ENCODE measurements around the gene AKAP3. TPM values are rescaled to one million over a fixed set of nuclear protein-coding genes. Genes with fewer than 3 reads are reported as not detected.

The AKAP3 gene
- polyA plus RNA-seq, 6 donors from 2014 or later = 2.0 to 5.4 (median 3.0) TPM; not detected in 1

DNA sequence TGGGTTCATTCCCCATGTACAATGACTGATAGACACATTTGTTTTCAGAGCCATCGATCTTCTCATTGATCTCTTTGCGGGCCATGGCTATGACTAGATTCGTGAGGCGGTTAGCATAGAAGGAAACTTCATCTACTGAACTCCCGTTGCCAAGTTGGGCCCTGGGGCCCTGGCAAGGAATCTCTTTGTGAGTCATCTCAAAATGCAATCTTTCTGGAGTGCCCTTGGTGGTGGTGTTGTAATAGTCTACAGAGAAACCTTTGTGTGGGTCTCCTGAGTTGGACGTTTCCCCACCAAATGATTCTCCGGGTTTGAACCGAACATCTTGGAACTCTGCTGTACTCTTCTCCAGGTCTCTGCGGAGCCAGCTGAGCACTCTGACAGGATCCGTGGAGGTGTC is 20.4 kb downstream of the AKAP3 start:
- Mint-ChIP-seq H3K36me3 (no peaks in the 10 kb centered on the region), H3K4me3 (no peak overlapping the region), H3K27ac (no peak overlapping the region), H3K27me3 (peaks cover 0 to 38% (median 16%) of the 10 kb centered on the region in 3 donors), H3K4me1 (no peaks in the 10 kb centered on the region), H3K9me3 (peaks cover 0 to 4% (median 0%) of the 10 kb centered on the region in 7 donors)
- no peak for DNase-seq
- ATAC-seq (ENCODE audit: low read depth in 2 of 2) = no peak

- Mint-ChIP-seq H3K27me3 (peaks cover 0 to 36% (median 9%) of the 10 kb centered on the region in 3 donors), H3K9me3 (peaks cover 0 to 6% (median 0%) of the 10 kb centered on the region in 7 donors), H3K4me1 (no peaks in the 10 kb centered on the region), H3K36me3 (no peaks in the 10 kb centered on the region), H3K4me3 (no peak overlapping the region), H3K27ac (no peak overlapping the region)
- DNase-seq (no peak), ATAC-seq (ENCODE audit: low read depth in 2 of 2) (no peak)
These were observed 22.3 kb downstream of the AKAP3 start for GRCh38 chr12:4626543-4626942.

DNA sequence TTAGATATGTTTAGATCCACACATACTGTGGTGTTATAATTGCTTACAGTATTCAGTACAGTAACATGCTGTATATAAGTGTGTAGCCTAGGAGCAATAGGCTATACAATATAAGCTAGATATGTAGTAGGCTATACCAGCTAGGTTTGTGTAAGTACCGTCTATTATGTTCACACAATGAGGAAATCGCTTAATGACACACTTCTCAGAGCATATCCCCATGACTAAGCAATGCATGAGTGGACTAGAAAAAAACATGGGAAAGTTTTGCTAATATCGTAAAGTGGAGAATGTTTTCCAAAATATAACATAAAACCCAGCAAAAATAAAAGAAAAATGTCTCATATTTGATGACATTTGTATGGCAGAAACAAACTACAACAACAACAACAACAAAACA is 27.3 kb downstream of the AKAP3 start:
- Mint-ChIP-seq H3K4me1 (no peaks in the 10 kb centered on the region), H3K36me3 (no peaks in the 10 kb centered on the region), H3K9me3 (peaks cover 0 to 6% (median 0%) of the 10 kb centered on the region in 7 donors), H3K4me3 (no peak overlapping the region), H3K27me3 (peaks cover 0 to 15% (median 0%) of the 10 kb centered on the region in 3 donors), H3K27ac (no peak overlapping the region)
- ATAC-seq (ENCODE audit: low read depth in 2 of 2) (no peak), DNase-seq (no peak)

- Mint-ChIP-seq H3K4me3 (no peak overlapping the region), H3K4me1 (peaks cover 0 to 4% (median 0%) of the 10 kb centered on the region in 3 donors), H3K27ac (peak overlapping the region in 2 of 6 donors; percentile 43 to 88), H3K36me3 (peaks cover 23 to 31% of the 10 kb centered on the region in 2 donors), H3K27me3 (no peaks in the 10 kb centered on the region), H3K9me3 (no peaks in the 10 kb centered on the region)
- ATAC-seq (ENCODE audit: low read depth in 2 of 2) (no peak), DNase-seq (no peak)
These were observed 33.2 kb downstream of the AKAP3 start for GRCh38 chr12:4615667-4616066.

DNA sequence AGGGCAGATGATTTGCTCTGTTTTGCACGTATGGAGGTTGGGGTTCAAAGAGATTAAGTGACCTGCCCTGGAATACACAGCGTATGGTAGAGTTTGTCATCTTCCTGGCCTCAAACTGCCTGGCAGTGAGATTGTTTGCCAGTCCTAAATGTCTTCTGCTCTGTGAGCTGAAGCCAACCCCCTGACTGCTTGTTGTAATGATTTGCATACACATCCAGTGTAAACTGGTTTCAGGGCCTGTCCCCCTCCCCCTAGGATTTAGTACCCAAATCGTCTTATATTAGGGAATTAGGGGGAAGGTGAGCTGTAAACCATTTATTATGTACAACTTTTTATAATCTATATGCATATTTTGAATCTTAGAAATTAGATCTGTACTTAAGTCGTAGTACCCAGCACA is 38.4 kb downstream of the AKAP3 start:
- no peaks in the 10 kb centered on the region for H3K9me3 Mint-ChIP-seq
- no peak overlapping the region for H3K27ac Mint-ChIP-seq
- no peaks in the 10 kb centered on the region for H3K27me3 Mint-ChIP-seq
- H3K4me3 Mint-ChIP-seq = no peak overlapping the region
- no peak for ATAC-seq (ENCODE audit: low read depth in 2 of 2)
- DNase-seq = no peak
- peaks cover 6 to 22% (median 16%) of the 10 kb centered on the region in 3 donors for H3K4me1 Mint-ChIP-seq
- peaks cover 23 to 27% of the 10 kb centered on the region in 2 donors for H3K36me3 Mint-ChIP-seq

DNA sequence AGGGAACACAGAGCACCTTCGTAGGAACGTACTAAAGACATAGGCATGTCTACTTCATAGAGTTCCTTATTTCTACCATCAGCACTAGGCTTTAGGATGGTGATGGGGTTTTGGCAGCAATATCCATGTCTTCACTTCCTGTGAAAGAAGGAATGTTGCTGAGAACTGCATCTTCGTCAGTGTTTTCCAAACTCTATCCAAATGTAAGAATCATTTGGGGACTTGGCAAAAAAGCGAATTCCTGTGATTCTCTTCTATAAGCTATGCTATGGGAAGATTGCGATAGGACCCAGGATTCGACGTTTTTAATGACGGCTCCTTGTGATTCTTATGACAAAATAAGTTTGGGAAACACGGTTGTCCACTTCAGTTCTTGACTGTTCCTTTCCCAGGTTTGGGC is 39.8 kb downstream of the AKAP3 start:
- H3K27ac Mint-ChIP-seq = no peak overlapping the region
- H3K27me3 Mint-ChIP-seq = no peaks in the 10 kb centered on the region
- no peaks in the 10 kb centered on the region for H3K9me3 Mint-ChIP-seq
- no peak overlapping the region for H3K4me3 Mint-ChIP-seq
- no peak for DNase-seq
- ATAC-seq (ENCODE audit: low read depth in 2 of 2) = no peak
- H3K36me3 Mint-ChIP-seq = peaks cover 15% of the 10 kb centered on the region in 2 donors
- H3K4me1 Mint-ChIP-seq = peaks cover 11 to 29% (median 28%) of the 10 kb centered on the region in 3 donors

DNA sequence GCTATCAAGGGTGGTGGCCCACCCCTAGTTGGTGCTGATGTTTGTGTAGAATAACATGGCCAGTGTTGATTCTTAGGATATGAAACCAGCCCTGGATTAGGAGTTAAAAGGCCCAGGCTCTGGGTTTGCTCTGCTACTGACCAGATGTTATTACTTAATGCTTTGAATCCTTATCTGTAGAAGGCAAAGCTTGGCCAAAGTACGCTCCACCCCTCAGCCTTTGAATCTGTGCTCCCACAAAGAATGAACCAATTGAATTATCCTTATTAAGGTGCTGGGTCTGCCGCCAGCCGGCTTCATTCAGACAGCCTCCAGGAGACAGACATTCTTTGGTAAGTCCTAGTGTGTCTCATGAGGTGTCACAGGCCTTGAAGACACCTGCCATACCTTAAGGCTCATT is 41.8 kb downstream of the AKAP3 start:
- H3K36me3 Mint-ChIP-seq = no peaks in the 10 kb centered on the region
- ATAC-seq (ENCODE audit: low read depth in 2 of 2) (no peak), DNase-seq (no peak)
- H3K27ac Mint-ChIP-seq = no peak overlapping the region
- peak overlapping the region in 4 of 8 donors; percentile 29 to 93 (median 38) for H3K4me3 Mint-ChIP-seq
- no peaks in the 10 kb centered on the region for H3K27me3 Mint-ChIP-seq
- peaks cover 11 to 29% (median 28%) of the 10 kb centered on the region in 3 donors for H3K4me1 Mint-ChIP-seq
- H3K9me3 Mint-ChIP-seq = no peaks in the 10 kb centered on the region

- peak overlapping the region; percentile 84 to 94 (median 90) for H3K27ac Mint-ChIP-seq
- ATAC-seq (ENCODE audit: low read depth in 2 of 2) (peak; percentile 91 to 96), DNase-seq (peak; percentile 73)
- H3K9me3 Mint-ChIP-seq = no peaks in the 10 kb centered on the region
- H3K4me3 Mint-ChIP-seq = peak overlapping the region; percentile 93 to 99 (median 98)
- no peaks in the 10 kb centered on the region for H3K36me3 Mint-ChIP-seq
- H3K27me3 Mint-ChIP-seq = no peaks in the 10 kb centered on the region
- H3K4me1 Mint-ChIP-seq = peaks cover 11 to 28% (median 27%) of the 10 kb centered on the region in 3 donors
These were observed 44.1 kb downstream of the AKAP3 start for GRCh38 chr12:4604684-4605193.

DNA sequence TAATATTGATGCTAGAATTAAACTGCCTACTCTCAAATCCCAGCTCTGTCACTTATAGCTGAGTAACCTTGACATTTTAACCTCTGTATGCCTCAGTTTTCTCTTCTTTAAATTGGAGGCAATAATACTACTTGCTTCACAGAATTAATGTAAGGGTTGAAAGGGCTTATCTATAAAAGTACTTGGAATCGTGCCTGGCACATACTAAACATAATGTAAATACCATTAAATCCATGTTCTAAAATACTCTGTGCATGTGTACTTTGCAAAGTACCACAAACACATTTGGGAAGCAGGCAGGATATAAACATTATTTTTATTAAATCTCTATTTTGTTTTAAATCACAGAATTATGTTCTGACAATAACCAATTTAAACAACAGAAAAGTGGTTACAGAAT is 44.9 kb downstream of the AKAP3 start:
- no peak overlapping the region for H3K27ac Mint-ChIP-seq
- H3K27me3 Mint-ChIP-seq = no peaks in the 10 kb centered on the region
- peaks cover 11 to 23% (median 22%) of the 10 kb centered on the region in 3 donors for H3K4me1 Mint-ChIP-seq
- H3K36me3 Mint-ChIP-seq = no peaks in the 10 kb centered on the region
- no peak overlapping the region for H3K4me3 Mint-ChIP-seq
- no peaks in the 10 kb centered on the region for H3K9me3 Mint-ChIP-seq
- no peak for DNase-seq
- ATAC-seq (ENCODE audit: low read depth in 2 of 2) = no peak

DNA sequence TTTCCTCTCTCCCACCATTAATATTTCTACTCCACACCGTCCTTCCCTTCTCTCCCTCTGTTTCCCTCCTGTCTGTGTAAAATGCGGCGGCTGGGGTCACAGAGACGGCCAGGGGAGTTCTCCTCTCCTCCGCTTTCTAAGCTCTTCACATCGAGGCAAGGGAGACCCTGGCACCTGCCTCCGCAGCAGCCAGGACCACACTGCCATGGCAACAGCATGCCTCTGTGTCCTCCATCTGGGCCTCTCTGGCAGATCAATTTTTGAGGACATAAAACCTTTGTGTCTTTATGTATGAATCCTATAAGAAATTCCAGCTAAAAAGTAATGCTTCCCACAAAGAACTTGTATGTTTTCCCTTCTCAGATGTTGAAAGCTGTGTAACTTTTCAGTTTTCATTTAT is 45.4 kb downstream of the AKAP3 start:
- peaks cover 11 to 23% (median 22%) of the 10 kb centered on the region in 3 donors for H3K4me1 Mint-ChIP-seq
- peak overlapping the region in 1 of 6 donors; percentile 36 for H3K27ac Mint-ChIP-seq
- ATAC-seq (ENCODE audit: low read depth in 2 of 2) (no peak), DNase-seq (no peak)
- no peaks in the 10 kb centered on the region for H3K9me3 Mint-ChIP-seq
- H3K27me3 Mint-ChIP-seq = no peaks in the 10 kb centered on the region
- H3K36me3 Mint-ChIP-seq = no peaks in the 10 kb centered on the region
- peak overlapping the region in 1 of 8 donors; percentile 49 for H3K4me3 Mint-ChIP-seq

- DNase-seq = no peak
- H3K4me3 Mint-ChIP-seq = no peak overlapping the region
- H3K4me1 Mint-ChIP-seq = peaks cover 0 to 3% (median 0%) of the 10 kb centered on the region in 3 donors
These were observed 53.0 kb downstream of the AKAP3 start for GRCh38 chr12:4595881-4596280.

DNA sequence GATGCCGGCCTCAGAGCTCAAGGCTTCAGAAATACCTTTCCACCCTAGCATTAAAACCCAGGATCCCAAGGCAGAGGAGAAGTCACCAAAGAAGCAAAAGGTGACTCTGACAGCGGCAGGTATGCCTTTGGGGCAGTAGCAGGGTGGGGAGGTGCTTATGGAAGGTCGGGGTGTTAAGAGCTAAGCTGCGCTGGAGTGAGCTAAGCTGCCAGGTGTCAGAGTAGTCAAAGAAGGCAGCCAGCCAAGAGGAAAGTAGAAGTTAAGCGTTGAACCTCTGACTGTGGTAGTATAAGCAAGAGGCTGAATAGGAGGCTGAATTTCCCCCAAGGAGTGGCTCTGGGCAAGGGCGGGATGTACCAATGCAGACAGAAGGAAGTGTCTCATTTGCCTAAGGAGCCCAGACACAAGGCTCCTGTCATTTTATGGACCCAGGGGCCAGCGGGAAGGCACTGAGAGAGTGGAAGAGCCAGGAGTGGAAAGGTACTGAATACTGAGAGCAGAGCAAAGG is 57.6 kb downstream of the AKAP3 start:
- Mint-ChIP-seq H3K27me3 (no peaks in the 10 kb centered on the region), H3K9me3 (peaks cover 0 to 5% (median 1%) of the 10 kb centered on the region in 7 donors), H3K4me1 (no peaks in the 10 kb centered on the region), H3K27ac (peak overlapping the region in 1 of 6 donors; percentile 53), H3K36me3 (peaks cover 13 to 18% of the 10 kb centered on the region in 2 donors), H3K4me3 (no peak overlapping the region)
- ATAC-seq (ENCODE audit: low read depth in 2 of 2) (no peak), DNase-seq (no peak)

More at GRCh38 chr12:4595881-4596280, 53.0 kb downstream of the AKAP3 start:
- ATAC-seq (ENCODE audit: low read depth in 2 of 2) = no peak
- H3K27me3 Mint-ChIP-seq = no peaks in the 10 kb centered on the region
- H3K27ac Mint-ChIP-seq = no peak overlapping the region
- H3K9me3 Mint-ChIP-seq = no peaks in the 10 kb centered on the region
- peaks cover 0 to 17% of the 10 kb centered on the region in 2 donors for H3K36me3 Mint-ChIP-seq

- no peaks in the 10 kb centered on the region for H3K4me1 Mint-ChIP-seq
- DNase-seq = no peak
These were observed 58.9 kb downstream of the AKAP3 start for GRCh38 chr12:4589941-4590340.

DNA sequence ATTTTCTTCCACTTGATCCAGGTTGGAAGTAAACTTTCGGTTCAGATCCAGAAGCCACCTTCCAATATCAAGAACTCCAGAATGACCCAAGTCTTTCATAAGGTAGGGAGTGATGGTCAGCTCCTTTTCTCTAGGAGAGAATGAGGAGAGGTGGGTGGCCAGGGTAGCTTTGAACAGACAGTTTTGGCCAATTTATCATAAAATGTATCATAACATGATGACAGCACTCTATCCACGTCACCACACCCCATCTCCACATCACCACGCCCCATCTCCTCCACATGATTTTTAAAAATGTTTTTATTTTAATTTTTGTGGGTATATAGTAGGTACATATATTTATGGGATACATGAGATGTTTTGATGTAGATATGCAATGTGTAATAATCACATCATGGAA is 59.9 kb downstream of the AKAP3 start:
- no peak overlapping the region for H3K27ac Mint-ChIP-seq
- H3K27me3 Mint-ChIP-seq = no peaks in the 10 kb centered on the region
- DNase-seq = no peak
- H3K4me3 Mint-ChIP-seq = no peak overlapping the region
- H3K36me3 Mint-ChIP-seq = peaks cover 13 to 18% of the 10 kb centered on the region in 2 donors
- ATAC-seq (ENCODE audit: low read depth in 2 of 2) = no peak
- H3K4me1 Mint-ChIP-seq = peaks cover 0 to 4% (median 4%) of the 10 kb centered on the region in 3 donors
- peaks cover 0 to 5% (median 1%) of the 10 kb centered on the region in 7 donors for H3K9me3 Mint-ChIP-seq

More at GRCh38 chr12:4589941-4590340, 58.9 kb downstream of the AKAP3 start:
- no peak overlapping the region for H3K4me3 Mint-ChIP-seq
- peaks cover 0 to 5% (median 1%) of the 10 kb centered on the region in 7 donors for H3K9me3 Mint-ChIP-seq
- peaks cover 13 to 18% of the 10 kb centered on the region in 2 donors for H3K36me3 Mint-ChIP-seq
- no peak overlapping the region for H3K27ac Mint-ChIP-seq
- ATAC-seq (ENCODE audit: low read depth in 2 of 2) = no peak
- no peaks in the 10 kb centered on the region for H3K27me3 Mint-ChIP-seq

All from naive B cell (primary cell).